ENCODE results near the gene TMEM267.
"Not testable (repeated sequence)": the region's sequence is repeated elsewhere in the genome, so short reads cannot be mapped to it uniquely, and the experiment has no call there.

The TMEM267 gene, protein sequence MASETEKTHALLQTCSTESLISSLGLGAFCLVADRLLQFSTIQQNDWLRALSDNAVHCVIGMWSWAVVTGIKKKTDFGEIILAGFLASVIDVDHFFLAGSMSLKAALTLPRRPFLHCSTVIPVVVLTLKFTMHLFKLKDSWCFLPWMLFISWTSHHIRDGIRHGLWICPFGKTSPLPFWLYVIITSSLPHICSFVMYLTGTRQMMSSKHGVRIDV

GRCh38 chr5:43483298-43484105, at the start of gene TMEM267:
TSS of gene TMEM267 (minus strand) at chr5:43483865. CDS start at chr5:43453969, 29,896 bp downstream.
- DNase-seq (ENCODE audit: low read depth), result peak; percentile 78

- DNase-seq (ENCODE audit: low read depth), result no peak
Observed at GRCh38 chr5:43530648-43531047, 47.0 kb upstream of the TMEM267 start.

GRCh38 chr5:43523662-43524072, 40.0 kb upstream of the TMEM267 start:
- DNase-seq (ENCODE audit: low read depth), result no peak

- no peak for DNase-seq (ENCODE audit: low read depth)
Observed at GRCh38 chr5:43520615-43521014, 37.0 kb upstream of the TMEM267 start.

GRCh38 chr5:43515678-43516048, 32.0 kb upstream of the TMEM267 start:
- no peak for DNase-seq (ENCODE audit: low read depth)

DNA sequence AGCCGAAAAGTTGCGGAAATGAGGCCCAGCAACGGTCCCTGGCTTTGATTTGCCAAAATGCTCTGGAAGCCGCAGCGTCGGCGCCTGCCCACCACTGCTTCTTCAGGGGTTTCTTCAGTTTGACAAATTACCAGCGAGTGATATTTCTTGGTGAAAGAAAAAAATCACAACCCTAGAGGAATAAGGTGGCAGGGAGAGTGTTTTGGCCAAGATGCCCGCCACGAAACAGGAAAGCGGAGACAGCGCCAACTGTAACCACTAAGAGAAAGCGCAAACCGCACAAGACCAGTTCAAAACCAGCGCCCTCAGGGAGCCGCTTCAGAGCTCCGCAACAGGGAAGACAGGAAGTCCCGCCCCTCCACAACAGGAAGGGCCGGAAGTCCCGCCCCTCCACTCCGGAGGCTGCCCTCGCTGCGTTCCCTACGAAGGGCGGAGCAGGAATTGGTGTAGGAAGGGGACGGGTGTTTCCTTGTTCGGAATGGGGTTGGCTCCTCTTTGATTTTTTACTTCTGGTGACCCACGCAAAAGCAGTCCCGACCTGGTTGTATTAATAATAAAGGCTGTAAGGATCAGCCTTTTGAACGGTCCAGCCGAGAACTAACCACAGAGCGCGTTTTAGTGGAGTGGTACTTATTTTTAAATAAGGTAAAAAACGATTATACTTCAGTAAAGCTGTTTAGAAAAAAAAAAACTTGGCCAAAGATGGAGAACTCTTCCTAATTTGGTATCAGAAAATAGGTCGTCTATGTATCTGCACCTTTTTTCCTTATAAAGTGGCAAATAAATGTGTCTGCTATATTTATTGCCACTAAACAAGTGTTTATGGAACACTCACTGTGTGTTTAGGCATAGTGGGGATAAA, 31.4 kb upstream of the TMEM267 start, which contains the start of gene C5orf34:
Gene C5orf34 (minus strand): TSS at position 333 of the 862 bp plus-strand sequence. CDS start 5,809 bp downstream, outside the sequence.
- DNase-seq (ENCODE audit: low read depth), result peak; percentile 93

DNA sequence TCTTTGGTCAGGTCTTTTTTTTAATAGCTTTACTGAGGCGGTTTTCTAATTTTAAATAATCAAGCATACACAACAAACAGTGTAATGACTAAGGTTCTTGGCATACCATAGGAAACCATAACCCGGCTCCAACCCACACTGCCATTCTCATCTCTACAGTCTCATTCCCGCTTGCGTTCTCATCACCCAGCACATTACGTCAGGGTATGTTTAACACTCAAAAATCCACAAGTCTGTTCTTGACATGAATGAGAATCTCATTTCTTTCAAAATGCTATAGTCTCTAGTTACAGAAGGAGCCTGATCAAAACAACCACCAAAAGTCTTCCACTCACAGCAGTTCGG, 30.8 kb upstream of the TMEM267 start:
- DNase-seq (ENCODE audit: low read depth), result no peak

DNA sequence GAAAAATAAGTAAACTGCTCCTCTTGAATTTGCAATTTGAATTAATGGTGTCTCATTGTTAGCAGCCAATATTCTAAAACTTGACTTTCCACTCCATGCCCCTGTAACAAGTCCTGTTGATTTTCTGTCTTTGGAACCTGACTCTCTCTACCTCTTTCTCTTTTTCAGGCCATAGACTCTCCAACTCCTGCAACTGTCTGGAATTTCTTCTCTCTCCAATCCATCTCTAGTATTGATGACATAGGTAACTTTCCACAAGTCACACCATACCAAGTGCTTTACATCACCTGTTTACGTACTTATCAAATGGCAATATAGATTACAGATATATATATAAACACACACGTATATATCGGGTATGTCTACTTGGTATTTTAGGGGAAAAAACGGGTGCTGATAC, 30.4 kb upstream of the TMEM267 start:
- no peak for DNase-seq (ENCODE audit: low read depth)

GRCh38 chr5:43511062-43511461, 27.4 kb upstream of the TMEM267 start:
- DNase-seq (ENCODE audit: low read depth), result not testable (repeated sequence)

GRCh38 chr5:43498581-43498980, 14.9 kb upstream of the TMEM267 start:
- DNase-seq (ENCODE audit: low read depth), result no peak

DNA sequence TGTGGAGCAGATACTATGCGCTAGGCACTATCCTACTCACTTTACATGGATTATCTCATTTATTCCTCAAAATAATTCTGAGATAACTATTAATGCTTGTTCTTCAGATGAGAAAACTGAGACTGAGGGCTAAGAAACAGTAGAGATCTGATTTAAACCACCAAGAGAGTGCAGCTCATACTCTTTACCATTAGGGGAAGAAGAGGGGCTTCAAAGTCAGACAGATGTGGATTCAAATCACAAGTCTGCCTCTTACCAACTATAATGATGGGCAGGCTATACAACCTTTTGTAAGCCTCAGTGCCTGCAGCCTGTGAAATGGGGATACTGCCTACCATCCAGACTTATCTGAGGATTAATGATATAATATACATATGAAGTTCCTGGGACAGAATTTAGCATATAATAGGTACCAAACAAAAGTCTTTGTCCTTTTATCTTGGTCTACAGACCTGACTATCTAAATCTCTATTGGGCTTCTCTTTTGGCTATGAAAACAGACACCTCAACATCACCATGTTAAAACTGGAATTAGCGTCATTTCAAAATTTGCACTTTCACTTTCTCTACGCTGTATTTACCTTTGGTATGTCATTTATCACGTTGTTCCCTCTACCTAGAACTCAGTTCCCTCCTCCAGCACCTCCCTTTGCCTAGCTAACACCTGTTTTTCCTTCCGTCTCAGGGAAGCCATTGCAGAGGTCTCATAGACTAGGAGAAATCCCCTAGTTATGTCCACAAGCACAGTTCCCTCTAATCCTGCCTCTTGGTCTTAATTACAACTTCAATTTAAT, 13.8 kb upstream of the TMEM267 start:
- no peak for DNase-seq (ENCODE audit: low read depth)

GRCh38 chr5:43491326-43491725, 7.7 kb upstream of the TMEM267 start:
- no peak for DNase-seq (ENCODE audit: low read depth)

DNA sequence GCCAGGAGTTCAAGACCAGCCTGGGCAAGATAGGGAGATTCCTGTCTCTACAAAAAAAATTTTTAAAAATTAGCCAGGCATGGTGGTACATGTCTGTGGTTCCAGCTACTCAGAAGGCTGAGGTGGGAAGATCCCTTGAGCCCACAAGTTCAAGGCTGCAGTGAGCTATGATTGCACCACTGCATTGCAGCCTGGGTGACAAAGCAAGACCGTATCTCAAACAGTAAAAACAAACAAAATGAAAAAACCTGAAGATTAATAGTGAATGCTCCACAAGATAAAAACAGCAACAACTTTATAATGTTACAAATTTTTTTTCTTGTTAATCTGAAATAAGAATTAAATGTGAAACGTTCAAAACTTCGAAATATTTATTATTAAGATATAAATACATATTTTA, 2.7 kb upstream of the TMEM267 start:
- DNase-seq (ENCODE audit: low read depth), result no peak

GRCh38 chr5:43485406-43485805, 1.7 kb upstream of the TMEM267 start:
- DNase-seq (ENCODE audit: low read depth), result no peak

DNA sequence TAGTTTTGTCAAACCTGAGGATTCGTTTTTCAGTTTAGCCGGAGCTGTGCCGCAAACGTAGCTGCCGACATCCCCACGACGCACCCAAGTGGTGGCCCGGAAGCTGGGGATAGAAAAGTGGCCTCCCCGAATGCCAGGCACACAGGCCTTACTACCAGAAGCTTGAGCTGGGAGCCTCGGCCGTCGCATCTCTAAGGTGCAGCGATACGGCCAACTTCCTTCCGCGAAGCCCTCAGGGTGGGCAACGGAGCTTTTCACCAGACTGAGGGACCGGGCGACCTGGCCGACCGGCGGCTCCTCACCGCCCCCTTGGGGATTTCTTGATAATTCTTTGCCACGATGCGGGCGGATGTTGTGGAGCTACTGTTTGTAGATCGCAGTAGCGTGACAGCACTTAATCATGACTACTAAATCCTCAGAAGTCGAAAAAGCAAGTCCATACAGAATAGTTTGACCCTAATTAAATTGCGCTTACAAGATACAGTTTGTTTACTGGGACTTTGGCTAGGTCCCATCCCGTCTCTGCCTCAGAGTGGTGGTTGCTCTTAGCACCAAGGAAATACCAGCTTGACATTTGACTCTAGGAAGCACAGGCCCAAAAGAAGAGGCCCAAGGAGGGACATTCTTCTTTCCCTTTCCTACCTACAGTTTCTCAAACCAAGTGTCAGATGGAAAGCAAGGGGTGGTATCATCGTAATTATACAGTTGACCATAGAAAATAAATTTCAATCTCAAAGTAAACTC, 613 bp upstream of the TMEM267 start:
- DNase-seq (ENCODE audit: low read depth), result peak; percentile 72

- DNase-seq (ENCODE audit: low read depth), result no peak
Observed at GRCh38 chr5:43482490-43483297, 971 bp downstream of the TMEM267 start.

DNA sequence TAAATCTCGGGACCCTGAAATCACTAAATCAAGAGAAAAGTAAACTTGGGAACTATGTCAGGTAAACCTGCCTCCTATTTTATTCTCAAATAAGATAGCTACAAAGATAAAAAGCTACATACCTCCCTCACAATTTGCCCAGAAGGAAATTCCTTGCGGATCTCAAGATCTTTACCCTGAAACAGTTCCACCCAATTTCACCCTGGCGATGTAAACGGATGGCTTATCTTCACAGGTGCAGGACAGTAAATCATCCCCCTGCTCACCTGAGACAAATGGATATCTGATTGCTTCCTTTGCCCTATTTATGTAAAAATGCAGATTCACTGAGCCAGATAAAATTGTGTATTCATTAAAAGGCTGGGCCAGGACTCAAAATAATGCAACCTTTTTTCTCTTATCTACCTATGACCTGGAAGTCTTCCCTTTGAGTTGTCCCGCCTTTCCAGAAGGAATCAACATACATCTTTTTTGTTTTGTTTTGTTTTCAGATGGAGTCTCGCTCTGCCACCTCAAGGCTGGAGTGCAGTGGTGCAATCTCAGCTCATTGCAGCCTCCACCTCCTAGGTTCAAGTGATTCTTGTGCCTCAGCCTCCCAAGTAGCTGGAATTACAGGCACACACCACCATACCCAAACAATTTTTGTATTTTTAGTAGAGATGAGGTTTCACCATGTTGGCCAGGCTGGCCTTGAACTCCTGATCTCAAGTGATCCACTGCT, 13.8 kb downstream of the TMEM267 start:
- DNase-seq (ENCODE audit: low read depth), result no peak

GRCh38 chr5:43467100-43467499, 16.6 kb downstream of the TMEM267 start:
- no peak for DNase-seq (ENCODE audit: low read depth)

GRCh38 chr5:43465455-43465854, 18.2 kb downstream of the TMEM267 start:
- DNase-seq (ENCODE audit: low read depth), result not testable (repeated sequence)

- DNase-seq (ENCODE audit: low read depth), result no peak
Observed at GRCh38 chr5:43461066-43461465, 22.6 kb downstream of the TMEM267 start.

All from stimulated activated CD8-positive, alpha-beta memory T cell treated with anti-CD3 and anti-CD28 coated beads, Interleukin-4, amount 100 ng/mL, for 24 hours (primary cell).